ELF-1 (cell line): ENCODE data around the gene PSD2.
A peak's percentile ranks its signal among the peaks of the same experiment; 100 is the strongest.

ENCODE experiments used
- DNase-seq: peaks from one replicate; pipeline ENCODE4 v3.0.0-alpha.2; 2016; ENCODE audit warnings: low read depth, low spot score

The PSD2 gene

GRCh38 chr5:139836469-139837208, 41.0 kb downstream of the PSD2 start:
- no peak for DNase-seq

DNA sequence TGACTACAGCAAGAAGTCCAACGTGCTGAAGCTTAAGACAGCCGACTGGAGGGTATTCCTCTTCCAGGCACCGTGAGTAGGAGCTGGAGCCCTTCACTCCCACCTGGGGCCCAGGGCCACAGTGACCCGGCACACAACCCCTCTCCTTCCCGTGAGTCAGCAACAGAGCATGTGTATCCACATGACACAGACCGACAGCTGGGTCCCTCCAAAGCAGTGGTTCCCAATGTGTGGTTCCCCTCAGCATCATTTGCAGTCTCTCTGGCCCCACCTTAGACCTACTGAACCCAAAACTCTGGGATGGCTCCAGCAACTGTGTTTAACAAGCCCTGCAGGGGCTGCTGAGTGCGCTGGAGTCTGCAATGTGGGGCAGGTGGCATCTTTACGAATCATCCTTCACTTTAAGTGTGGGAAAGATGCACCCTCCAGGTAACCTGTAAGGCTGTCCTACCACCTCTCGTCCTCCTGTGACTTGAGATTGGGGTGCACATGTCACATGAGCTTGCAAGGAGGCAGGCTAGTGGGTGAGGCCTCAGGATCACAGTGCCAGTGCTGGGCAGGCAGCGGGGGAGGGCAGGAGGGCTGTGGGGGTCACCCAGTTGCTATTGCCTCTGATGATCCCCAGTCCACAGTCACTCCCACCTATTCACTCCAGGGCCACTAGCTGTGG, 42.2 kb downstream of the PSD2 start:
- DNase-seq = no peak

- DNase-seq = no peak
Observed at GRCh38 chr5:139838381-139839197, 43.0 kb downstream of the PSD2 start.

- no peak for DNase-seq
Observed at GRCh38 chr5:139839232-139839815, 43.7 kb downstream of the PSD2 start.

- DNase-seq = no peak
Observed at GRCh38 chr5:139839918-139840317, 44.3 kb downstream of the PSD2 start.

- no peak for DNase-seq
Observed at GRCh38 chr5:139841549-139841948, 45.9 kb downstream of the PSD2 start.

DNA sequence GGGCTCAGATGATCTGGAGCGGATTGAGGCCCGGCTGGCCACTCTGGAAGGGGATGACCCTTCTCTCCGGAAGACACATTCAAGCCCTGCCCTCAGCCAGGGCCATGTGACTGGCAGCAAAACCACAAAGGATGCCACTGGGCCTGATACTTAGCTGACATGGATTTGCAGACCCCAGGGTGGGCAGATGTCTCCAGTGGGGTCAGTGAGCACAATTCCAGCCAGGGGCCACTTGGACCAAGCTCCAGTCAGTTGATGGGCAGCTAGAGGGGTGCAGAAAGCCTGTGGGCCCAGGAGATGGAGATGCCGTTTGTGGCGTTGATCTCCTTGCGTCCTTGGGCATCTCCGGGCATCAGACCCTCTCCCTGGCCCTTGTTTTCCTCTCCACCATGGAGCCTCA, 46.7 kb downstream of the PSD2 start:
- no peak for DNase-seq

- DNase-seq = no peak
Observed at GRCh38 chr5:139843991-139844390, 48.4 kb downstream of the PSD2 start.

DNA sequence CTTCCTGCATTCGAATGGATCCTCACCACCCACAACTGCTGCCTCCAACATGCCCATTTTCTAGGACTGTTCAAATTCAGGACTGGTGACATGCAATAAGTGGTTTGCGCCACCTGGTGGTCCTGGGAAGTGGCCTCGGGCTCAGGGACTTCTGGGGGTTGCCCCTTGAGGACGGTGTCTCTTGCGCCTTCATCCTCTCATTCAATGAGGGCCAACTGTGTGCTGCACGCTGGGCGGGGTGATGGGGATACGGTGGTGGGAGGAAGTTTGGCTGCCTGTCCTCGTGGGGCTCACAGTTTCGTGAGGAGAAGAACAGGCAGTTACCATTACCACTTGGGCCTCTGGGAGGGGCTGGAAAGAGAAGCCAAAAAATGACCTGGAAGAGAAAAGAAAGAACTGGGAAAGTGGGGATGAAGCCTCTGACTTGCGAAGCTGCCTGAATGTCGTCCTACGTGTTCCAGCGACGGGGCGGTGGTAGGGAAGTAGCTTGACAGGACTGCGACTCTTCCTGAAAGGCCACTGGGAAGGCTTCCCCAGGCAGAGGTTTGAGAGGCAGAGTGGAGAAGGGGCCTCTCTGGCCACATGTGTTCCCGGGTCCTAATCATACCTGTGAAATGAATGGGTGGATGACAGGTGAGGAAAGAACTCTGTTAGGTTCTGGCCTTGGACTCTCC, 49.0 kb downstream of the PSD2 start:
- DNase-seq = peak; percentile 82

DNA sequence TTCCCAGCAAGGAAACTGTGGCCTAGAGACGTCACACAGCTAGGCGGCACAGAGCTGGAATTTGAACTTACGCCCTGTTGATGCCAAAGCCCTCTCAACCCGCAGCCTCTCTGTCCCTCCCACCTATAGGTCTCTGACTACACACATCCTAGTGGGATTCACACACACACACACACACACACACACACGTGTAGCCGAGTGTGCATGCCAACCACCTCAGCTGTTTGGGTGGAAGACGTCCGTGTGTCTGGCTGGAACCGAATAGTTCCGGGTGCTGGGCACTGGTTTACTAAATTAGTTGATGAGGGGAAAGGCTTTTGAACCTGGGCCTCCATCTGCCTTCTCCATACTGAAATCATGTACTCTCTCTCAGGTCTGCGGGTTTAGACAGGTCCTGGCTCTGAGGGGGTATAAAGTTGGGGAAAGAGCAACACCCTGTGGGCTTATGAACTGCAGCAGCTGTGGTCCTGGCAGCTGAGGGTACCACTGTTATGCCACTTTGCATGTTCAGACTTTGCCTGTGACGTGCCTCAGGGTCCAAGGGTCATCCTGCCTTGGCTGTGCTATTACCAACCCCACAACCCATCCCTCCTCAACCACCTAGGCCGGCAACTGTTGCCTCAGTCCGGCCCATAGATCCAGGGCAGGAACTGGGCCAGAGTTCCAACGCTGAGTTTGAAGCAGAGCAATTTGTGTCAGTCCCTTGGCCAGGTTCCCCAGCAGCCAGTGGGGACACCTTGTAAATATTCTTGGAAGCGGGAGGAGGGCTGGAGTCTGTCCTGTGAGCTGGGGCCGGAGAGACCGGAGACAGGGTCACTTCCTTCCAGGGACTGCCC, 50.5 kb downstream of the PSD2 start:
- no peak for DNase-seq

GRCh38 chr5:139847091-139847490, 51.5 kb downstream of the PSD2 start:
- DNase-seq = no peak

GRCh38 chr5:139847790-139848507, 52.3 kb downstream of the PSD2 start:
- DNase-seq = peak; percentile 26

DNA sequence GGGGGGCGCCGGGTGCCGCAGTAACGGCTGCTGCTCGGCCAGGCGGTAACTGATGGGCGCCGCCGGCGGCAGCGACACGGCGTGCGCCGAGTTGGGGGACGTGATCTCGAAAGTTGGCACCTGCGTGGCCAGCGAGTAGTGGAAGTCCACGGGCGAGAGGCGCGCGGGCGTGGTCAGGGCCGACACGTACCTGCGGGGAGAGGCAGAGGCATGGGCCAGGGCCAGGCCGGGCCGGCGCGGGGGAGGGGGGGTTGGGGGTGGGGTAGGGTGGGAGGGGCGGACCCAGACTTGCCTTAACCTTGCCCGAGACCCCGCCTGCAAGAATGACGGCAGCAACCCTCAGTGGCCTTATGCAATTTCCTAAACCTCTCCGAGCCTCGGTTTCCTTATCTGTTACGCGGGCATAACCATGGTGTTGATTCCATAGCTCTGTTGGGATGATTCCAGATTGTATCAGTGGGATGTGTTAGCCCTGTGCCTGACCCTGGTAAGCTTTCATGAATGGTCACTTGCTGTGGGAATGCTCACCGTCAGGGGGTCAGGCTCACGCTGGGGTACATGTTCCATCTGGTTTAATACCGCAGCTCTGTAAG, 53.0 kb downstream of the PSD2 start:
- DNase-seq = no peak

- no peak for DNase-seq
Observed at GRCh38 chr5:139849501-139849900, 53.9 kb downstream of the PSD2 start.

GRCh38 chr5:139849942-139850341, 54.3 kb downstream of the PSD2 start:
- DNase-seq = no peak

DNA sequence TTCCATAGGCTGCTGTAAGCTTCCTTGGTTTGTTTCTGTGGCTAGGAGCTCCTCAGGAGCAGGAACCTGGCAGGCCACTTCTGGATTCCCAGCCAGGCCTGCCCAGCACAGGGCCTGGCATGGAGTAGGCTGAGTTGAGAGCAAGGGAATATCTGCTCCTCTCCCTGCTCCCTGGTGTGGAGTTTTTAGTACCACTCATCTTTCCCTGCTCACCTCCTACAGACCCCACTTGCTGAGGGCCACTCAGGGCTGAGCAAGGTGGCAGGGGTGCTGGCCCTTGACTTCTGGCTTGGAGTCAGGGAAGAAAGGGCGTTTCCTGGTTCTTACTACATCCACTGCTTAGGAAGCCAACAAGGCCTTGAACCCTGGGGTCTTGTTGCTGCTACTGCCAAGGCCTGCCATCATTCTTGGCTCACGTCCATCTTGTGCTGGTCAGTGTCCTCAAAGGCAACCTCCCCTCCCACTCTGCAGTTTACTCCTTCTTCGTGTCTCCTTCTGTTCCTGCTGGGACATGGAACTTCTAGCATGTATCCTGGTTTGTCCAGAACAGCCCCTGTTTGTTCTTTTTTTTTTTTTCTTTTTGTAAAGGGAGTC, 54.9 kb downstream of the PSD2 start:
- DNase-seq = no peak

DNA sequence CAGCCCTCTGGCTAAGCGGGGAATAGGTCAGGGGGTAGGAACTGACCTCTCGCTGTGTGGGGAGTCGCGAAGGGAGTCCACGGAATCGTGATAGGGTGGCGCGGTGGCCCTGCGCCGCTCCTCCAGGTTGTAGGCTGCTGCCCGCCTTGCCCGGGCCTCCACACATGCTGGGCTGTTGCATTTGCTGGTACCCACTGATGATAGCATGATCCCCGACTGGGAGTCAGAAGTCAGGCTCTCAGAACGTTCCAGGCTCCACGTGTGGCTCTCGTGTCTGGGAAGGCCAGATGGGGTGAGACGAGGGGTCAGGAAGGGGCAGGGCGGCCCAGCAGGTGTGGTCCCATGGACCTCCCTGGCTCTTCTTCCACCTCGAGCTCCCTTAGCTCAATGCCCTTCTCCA, 56.0 kb downstream of the PSD2 start:
- DNase-seq = no peak

DNA sequence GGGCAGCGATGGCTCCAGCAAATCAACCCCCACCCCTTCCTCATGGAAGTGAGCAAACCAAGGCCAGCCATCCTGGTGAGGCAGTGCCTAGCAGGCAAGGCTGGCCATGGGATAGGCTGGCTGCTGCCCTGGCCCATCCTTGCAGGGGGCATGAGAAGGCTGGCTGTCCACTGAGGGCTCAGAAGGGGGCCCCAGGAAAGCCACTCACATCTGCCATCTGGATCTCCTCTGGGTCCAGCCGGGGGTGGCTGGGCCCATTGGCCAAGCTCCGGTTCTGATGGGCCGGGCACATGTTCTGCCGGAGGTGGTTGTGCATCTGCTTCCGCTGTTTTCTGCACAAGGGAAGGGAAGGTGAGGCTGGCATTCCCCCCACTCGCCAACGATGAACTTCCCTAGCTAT, 57.1 kb downstream of the PSD2 start:
- no peak for DNase-seq

DNA sequence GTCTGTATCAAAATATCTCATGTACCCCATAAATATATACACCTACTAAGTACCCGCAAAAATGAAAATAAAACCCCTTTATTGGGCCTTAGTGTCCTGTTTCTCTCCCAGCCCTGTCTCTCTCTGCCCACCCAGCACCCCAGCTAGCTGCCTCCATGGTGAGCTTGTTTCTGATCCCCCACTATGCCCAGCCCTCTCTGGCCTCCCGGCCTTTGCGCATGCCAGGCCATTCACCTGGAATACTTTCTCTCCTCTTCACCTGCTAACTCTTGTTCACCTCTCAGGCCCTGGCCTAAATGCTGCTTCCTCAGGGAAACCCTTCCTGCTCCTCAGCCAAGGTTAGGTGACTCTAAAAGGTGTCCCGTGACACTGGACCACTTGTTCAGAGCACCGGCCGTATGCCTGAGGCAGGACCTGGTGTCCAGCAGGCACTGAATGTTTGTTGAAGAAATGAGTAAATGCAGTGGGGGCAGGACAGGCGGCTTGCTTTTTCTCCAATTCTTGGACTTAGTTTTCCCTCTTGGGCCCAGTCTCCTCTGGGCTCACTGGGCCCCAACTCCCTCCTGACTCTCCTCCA, 58.5 kb downstream of the PSD2 start:
- DNase-seq = no peak
